Stimulated activated CD4-positive, alpha-beta T cell treated with anti-CD3 and anti-CD28 coated beads, Interleukin-2, amount 100 ng/mL, for 48 hours (primary cell): ENCODE measurements around the gene UBE3B.
"Not testable (repeated sequence)": the region's sequence is repeated elsewhere in the genome, so short reads cannot be mapped to it uniquely, and the experiment has no call there.

ENCODE experiments used
- DNase-seq, 2 donors: peaks; one replicate each; pipeline ENCODE4 v3.0.0-alpha.2; 2020

Gene UBE3B

GRCh38 chr12:109477185-109477962 lies at the start of gene UBE3B, which contains the start of gene KCTD10:
TSS of gene UBE3B (plus strand) at chr12:109477634. CDS start at chr12:109483552, 5,918 bp downstream.
TSS of gene KCTD10 (minus strand) at chr12:109477300. CDS start at chr12:109477262, 38 bp downstream.
- DNase-seq = peak; percentile 80 to 83

- peak; percentile 73 to 76 for DNase-seq
These were observed 49.3 kb upstream of the UBE3B start for GRCh38 chr12:109428037-109428629.

- DNase-seq = not testable (repeated sequence)
These were observed 48.6 kb upstream of the UBE3B start for GRCh38 chr12:109428804-109429203.

- DNase-seq = no peak
These were observed 47.2 kb upstream of the UBE3B start for GRCh38 chr12:109430244-109430643.

- no peak for DNase-seq
These were observed 45.0 kb upstream of the UBE3B start for GRCh38 chr12:109432431-109432830.

- DNase-seq = peak; percentile 74 to 81
These were observed 44.6 kb upstream of the UBE3B start for GRCh38 chr12:109432842-109433304.

GRCh38 chr12:109433618-109434017 lies 43.8 kb upstream of the UBE3B start:
- no peak for DNase-seq

GRCh38 chr12:109434582-109434981 lies 42.9 kb upstream of the UBE3B start:
- no peak for DNase-seq

GRCh38 chr12:109435428-109436187 lies 41.8 kb upstream of the UBE3B start:
- no peak for DNase-seq

- no peak for DNase-seq
These were observed 41.3 kb upstream of the UBE3B start for GRCh38 chr12:109436188-109436560.

- no peak for DNase-seq
These were observed 38.3 kb upstream of the UBE3B start for GRCh38 chr12:109439181-109439580.

- not testable (repeated sequence) for DNase-seq
These were observed 37.5 kb upstream of the UBE3B start for GRCh38 chr12:109439951-109440350.

GRCh38 chr12:109440851-109441490 lies 36.5 kb upstream of the UBE3B start:
- DNase-seq = no peak

- DNase-seq = no peak
These were observed 33.6 kb upstream of the UBE3B start for GRCh38 chr12:109443794-109444193.

GRCh38 chr12:109444259-109444658 lies 33.2 kb upstream of the UBE3B start:
- DNase-seq = no peak

GRCh38 chr12:109445191-109445609 lies 32.2 kb upstream of the UBE3B start:
- DNase-seq = no peak

- no peak for DNase-seq
These were observed 30.6 kb upstream of the UBE3B start for GRCh38 chr12:109446869-109447268.

- no peak for DNase-seq
These were observed 30.0 kb upstream of the UBE3B start for GRCh38 chr12:109447482-109447881.

- no peak for DNase-seq
These were observed 29.2 kb upstream of the UBE3B start for GRCh38 chr12:109448272-109448671.

- DNase-seq = no peak
These were observed 28.6 kb upstream of the UBE3B start for GRCh38 chr12:109448707-109449390.

GRCh38 chr12:109449845-109450532 lies 27.4 kb upstream of the UBE3B start:
- no peak for DNase-seq

GRCh38 chr12:109450980-109451379 lies 26.5 kb upstream of the UBE3B start:
- no peak for DNase-seq
